Measurements from ENCODE around the gene PAGR1.
A peak's percentile ranks its signal among the peaks of the same experiment; 100 is the strongest.

Gene PAGR1

GRCh38 chr16:29806641-29807425 is 9.1 kb upstream of the PAGR1 start:
- no peaks in the 10 kb centered on the region for H3K9me3 ChIP-seq (ENCODE audit: control insufficient read depth, insufficient read depth, low read length)
- peak overlapping the region; percentile 70 for H3K9ac ChIP-seq (ENCODE audit: low read depth, low read length)
- peaks cover 8% of the 10 kb centered on the region; the same call in 1 of the 2 replicates for H3K36me3 ChIP-seq (ENCODE audit: insufficient read depth, low read length)
- peaks cover 15% of the 10 kb centered on the region for H3K4me1 ChIP-seq (ENCODE audit: insufficient read depth, low read length)

GRCh38 chr16:29807426-29808218 is 8.3 kb upstream of the PAGR1 start:
- Histone ChIP-seq H3K4me1 (ENCODE audit: insufficient read depth, low read length) (peaks cover 15% of the 10 kb centered on the region), H3K9ac (ENCODE audit: low read depth, low read length) (peak overlapping the region; percentile 70), H3K36me3 (ENCODE audit: insufficient read depth, low read length) (peaks cover 4% of the 10 kb centered on the region; the same call in 1 of the 2 replicates)

GRCh38 chr16:29808219-29808900 is 7.6 kb upstream of the PAGR1 start:
- Histone ChIP-seq H3K4me1 (ENCODE audit: insufficient read depth, low read length) (peaks cover 15% of the 10 kb centered on the region), H3K9me3 (ENCODE audit: control insufficient read depth, insufficient read depth, low read length) (no peaks in the 10 kb centered on the region), H3K36me3 (ENCODE audit: insufficient read depth, low read length) (no peaks in the 10 kb centered on the region), H3K9ac (ENCODE audit: low read depth, low read length) (peak overlapping the region; percentile 70)

More at GRCh38 chr16:29807426-29808218, 8.3 kb upstream of the PAGR1 start:
- H3K9me3 ChIP-seq (ENCODE audit: control insufficient read depth, insufficient read depth, low read length): no peaks in the 10 kb centered on the region

- peaks cover 15% of the 10 kb centered on the region for H3K4me1 ChIP-seq (ENCODE audit: insufficient read depth, low read length)
- no peaks in the 10 kb centered on the region for H3K36me3 ChIP-seq (ENCODE audit: insufficient read depth, low read length)
- no peaks in the 10 kb centered on the region for H3K9me3 ChIP-seq (ENCODE audit: control insufficient read depth, insufficient read depth, low read length)
- H3K9ac ChIP-seq (ENCODE audit: low read depth, low read length): peak overlapping the region; percentile 5; the same call in 1 of the 2 replicates
These were observed 6.8 kb upstream of the PAGR1 start for GRCh38 chr16:29809031-29809747.

GRCh38 chr16:29809850-29810698 is 5.9 kb upstream of the PAGR1 start:
- Histone ChIP-seq H3K4me1 (ENCODE audit: insufficient read depth, low read length) (peaks cover 15% of the 10 kb centered on the region), H3K36me3 (ENCODE audit: insufficient read depth, low read length) (no peaks in the 10 kb centered on the region)

GRCh38 chr16:29810699-29811169 is 5.2 kb upstream of the PAGR1 start:
- Histone ChIP-seq H3K9me3 (ENCODE audit: control insufficient read depth, insufficient read depth, low read length) (no peaks in the 10 kb centered on the region), H3K36me3 (ENCODE audit: insufficient read depth, low read length) (no peaks in the 10 kb centered on the region), H3K4me1 (ENCODE audit: insufficient read depth, low read length) (peaks cover 15% of the 10 kb centered on the region), H3K9ac (ENCODE audit: low read depth, low read length) (peak overlapping the region; percentile 2; the same call in 1 of the 2 replicates)

More at GRCh38 chr16:29809850-29810698, 5.9 kb upstream of the PAGR1 start:
- Histone ChIP-seq H3K9me3 (ENCODE audit: control insufficient read depth, insufficient read depth, low read length) (no peaks in the 10 kb centered on the region), H3K9ac (ENCODE audit: low read depth, low read length) (peak overlapping the region; percentile 7; the same call in 1 of the 2 replicates)

GRCh38 chr16:29811170-29811895 is 4.6 kb upstream of the PAGR1 start:
- Histone ChIP-seq H3K9ac (ENCODE audit: low read depth, low read length) (peak overlapping the region; percentile 68), H3K36me3 (ENCODE audit: insufficient read depth, low read length) (no peaks in the 10 kb centered on the region), H3K9me3 (ENCODE audit: control insufficient read depth, insufficient read depth, low read length) (no peaks in the 10 kb centered on the region), H3K4me1 (ENCODE audit: insufficient read depth, low read length) (peaks cover 15% of the 10 kb centered on the region)

GRCh38 chr16:29811896-29812665 is 3.9 kb upstream of the PAGR1 start, which contains the start of gene PRRT2:
Gene PRRT2 (plus strand): TSS chr16:29812193. CDS start chr16:29813055, 862 bp downstream.
- H3K36me3 ChIP-seq (ENCODE audit: insufficient read depth, low read length): no peaks in the 10 kb centered on the region
- no peaks in the 10 kb centered on the region for H3K9me3 ChIP-seq (ENCODE audit: control insufficient read depth, insufficient read depth, low read length)
- H3K4me1 ChIP-seq (ENCODE audit: insufficient read depth, low read length): peaks cover 15% of the 10 kb centered on the region
- H3K9ac ChIP-seq (ENCODE audit: low read depth, low read length): peak within 1 kb of the TSS; percentile 68

- peaks cover 15% of the 10 kb centered on the region for H3K4me1 ChIP-seq (ENCODE audit: insufficient read depth, low read length)
- peak overlapping the region; percentile 68 for H3K9ac ChIP-seq (ENCODE audit: low read depth, low read length)
- H3K9me3 ChIP-seq (ENCODE audit: control insufficient read depth, insufficient read depth, low read length): no peaks in the 10 kb centered on the region
- H3K36me3 ChIP-seq (ENCODE audit: insufficient read depth, low read length): 0 out of 2 replicates have a peak, but pooled peaks cover 2% of the 10 kb centered on the region
These were observed 3.0 kb upstream of the PAGR1 start for GRCh38 chr16:29812754-29813643.

GRCh38 chr16:29813644-29814562 is 2.0 kb upstream of the PAGR1 start:
- no peaks in the 10 kb centered on the region for H3K9me3 ChIP-seq (ENCODE audit: control insufficient read depth, insufficient read depth, low read length)
- 0 out of 2 replicates have a peak, but pooled peaks cover 3% of the 10 kb centered on the region for H3K36me3 ChIP-seq (ENCODE audit: insufficient read depth, low read length)
- H3K9ac ChIP-seq (ENCODE audit: low read depth, low read length): peak overlapping the region; percentile 12; the same call in 1 of the 2 replicates
- peaks cover 10% of the 10 kb centered on the region for H3K4me1 ChIP-seq (ENCODE audit: insufficient read depth, low read length)

All from ES-I3 (cell line).